Measurements from ENCODE around the gene L3MBTL4.

Gene L3MBTL4

DNA sequence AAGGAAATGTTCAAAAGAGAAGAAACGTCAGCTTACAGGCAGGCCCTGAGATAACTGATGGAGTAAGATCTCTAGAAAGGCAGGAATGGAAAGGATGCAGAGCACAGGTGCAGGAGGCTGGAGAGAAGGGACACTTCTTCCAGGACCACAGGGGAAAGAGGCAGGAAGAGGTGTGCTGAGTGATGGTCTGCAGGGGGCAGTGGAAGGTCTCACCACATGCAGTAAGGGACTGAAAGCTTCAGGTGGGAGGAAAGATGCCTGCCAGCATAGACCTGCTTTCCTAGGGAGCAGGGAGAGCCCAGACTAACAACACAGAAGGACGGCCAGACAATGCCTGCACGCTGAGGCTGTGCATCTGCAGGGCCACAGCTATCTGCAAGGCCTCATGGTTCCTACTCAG, 156.8 kb downstream of the L3MBTL4 start:
- no peak overlapping the region for H3K4me3 ChIP-seq
- H3K27ac ChIP-seq = no peak overlapping the region
- no peak for DNase-seq (ENCODE audit: low spot score)
- TF ChIP-seq, protein P1, sequence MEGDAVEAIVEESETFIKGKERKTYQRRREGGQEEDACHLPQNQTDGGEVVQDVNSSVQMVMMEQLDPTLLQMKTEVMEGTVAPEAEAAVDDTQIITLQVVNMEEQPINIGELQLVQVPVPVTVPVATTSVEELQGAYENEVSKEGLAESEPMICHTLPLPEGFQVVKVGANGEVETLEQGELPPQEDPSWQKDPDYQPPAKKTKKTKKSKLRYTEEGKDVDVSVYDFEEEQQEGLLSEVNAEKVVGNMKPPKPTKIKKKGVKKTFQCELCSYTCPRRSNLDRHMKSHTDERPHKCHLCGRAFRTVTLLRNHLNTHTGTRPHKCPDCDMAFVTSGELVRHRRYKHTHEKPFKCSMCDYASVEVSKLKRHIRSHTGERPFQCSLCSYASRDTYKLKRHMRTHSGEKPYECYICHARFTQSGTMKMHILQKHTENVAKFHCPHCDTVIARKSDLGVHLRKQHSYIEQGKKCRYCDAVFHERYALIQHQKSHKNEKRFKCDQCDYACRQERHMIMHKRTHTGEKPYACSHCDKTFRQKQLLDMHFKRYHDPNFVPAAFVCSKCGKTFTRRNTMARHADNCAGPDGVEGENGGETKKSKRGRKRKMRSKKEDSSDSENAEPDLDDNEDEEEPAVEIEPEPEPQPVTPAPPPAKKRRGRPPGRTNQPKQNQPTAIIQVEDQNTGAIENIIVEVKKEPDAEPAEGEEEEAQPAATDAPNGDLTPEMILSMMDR (IDR thresholded peaks at IDR 0.05) = no peak

DNA sequence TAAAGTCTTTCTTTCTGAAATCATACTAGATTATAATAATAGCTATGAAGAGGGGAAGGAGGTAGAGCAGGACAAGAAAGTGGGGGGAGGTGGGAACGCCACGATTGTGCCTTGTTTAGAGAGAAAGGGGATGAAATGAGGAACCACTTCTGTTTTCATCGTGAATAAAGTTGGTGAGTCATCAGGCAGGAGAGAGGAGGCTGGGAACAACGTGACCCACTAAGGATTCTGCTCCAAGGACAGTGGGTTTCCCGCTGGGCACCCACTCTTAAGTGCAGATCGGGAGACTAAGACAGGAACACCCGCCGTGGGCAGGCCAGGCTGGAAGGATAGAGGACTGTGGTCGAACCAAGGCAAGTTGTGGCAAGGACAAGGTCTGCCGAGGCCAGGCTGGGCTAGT, 158.2 kb downstream of the L3MBTL4 start:
- DNase-seq (ENCODE audit: low spot score) = no peak
- peak overlapping the region; percentile 41 for H3K4me3 ChIP-seq
- TF ChIP-seq, protein P1 (IDR thresholded peaks at IDR 0.05) = no peak
- H3K27ac ChIP-seq = peak overlapping the region in 1 of 2 donors; percentile 65

DNA sequence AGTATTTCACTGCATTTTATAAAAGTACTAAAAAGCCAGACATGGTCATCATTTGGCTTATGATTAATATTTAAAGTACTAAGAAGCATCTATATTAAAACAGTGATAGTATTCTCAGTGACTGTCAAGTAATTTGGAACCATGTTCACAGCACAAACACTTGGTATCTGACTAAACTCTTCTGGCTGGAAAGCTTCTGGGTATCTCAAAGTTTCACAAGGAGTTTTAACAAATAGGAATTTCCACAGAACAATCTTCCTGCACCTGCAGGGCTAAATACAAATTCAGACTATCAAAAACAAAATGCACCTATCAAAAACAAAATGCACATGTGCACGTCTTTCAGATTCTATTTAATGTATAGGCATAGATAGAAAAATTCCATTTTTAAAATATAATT, 158.8 kb downstream of the L3MBTL4 start:
- DNase-seq (ENCODE audit: low spot score) = no peak
- Histone ChIP-seq H3K27ac (no peak overlapping the region), H3K4me3 (no peak overlapping the region)
- TF ChIP-seq, protein P1 (IDR thresholded peaks at IDR 0.05) = no peak

DNA sequence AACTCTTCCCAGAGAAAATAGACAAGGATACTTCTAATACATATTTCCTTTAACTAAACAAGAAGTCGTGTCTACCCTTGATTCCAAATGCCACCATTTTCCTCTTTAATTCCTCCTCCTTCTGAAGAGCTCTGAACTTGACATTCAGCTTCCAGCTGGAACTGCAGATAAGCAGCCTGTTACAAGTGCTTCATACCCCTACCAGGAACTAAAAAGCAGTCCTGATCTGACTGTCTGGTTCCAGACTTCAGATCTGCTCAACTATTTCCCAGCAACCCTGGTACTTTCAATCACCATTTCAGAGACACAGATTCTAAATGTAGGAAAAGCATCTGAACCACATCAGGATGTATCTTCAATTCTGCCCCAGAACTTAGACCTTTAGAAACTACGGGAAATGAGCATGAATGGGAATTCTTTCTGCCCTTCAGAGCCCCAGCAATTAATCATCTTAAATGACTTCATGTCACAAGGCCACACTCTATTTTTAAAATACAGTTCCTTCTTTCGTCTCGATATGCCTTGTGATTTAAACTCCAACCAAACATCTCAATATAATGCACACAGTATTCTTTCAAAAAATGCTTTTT, 159.5 kb downstream of the L3MBTL4 start:
- Histone ChIP-seq H3K4me3 (peak overlapping the region; percentile 41), H3K27ac (peak overlapping the region; percentile 31 to 67)
- DNase-seq (ENCODE audit: low spot score) = no peak
- TF ChIP-seq, protein P1 (IDR thresholded peaks at IDR 0.05) = no peak

DNA sequence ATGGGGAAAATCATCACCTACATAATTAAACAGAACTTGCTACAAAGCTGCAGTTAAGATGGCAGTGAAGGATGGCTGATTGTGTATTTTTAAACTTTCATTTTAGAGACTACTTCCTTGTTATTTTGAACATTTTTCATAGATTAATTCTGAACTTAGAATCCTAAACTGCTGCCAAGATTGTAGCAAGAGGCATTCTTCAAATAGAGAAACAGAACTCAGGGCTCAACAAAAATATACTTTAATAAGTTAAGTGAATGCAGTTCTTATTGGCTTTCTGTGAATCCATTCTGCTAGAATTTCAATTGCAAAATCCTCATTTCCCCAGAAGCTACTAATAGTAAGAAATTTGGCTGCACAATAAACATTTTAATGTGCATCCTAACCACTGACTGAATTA, 160.3 kb downstream of the L3MBTL4 start:
- peak overlapping the region; percentile 31 to 67 for H3K27ac ChIP-seq
- no peak for DNase-seq (ENCODE audit: low spot score)
- H3K4me3 ChIP-seq = peak overlapping the region; percentile 41
- TF ChIP-seq, protein P1 (IDR thresholded peaks at IDR 0.05) = no peak

DNA sequence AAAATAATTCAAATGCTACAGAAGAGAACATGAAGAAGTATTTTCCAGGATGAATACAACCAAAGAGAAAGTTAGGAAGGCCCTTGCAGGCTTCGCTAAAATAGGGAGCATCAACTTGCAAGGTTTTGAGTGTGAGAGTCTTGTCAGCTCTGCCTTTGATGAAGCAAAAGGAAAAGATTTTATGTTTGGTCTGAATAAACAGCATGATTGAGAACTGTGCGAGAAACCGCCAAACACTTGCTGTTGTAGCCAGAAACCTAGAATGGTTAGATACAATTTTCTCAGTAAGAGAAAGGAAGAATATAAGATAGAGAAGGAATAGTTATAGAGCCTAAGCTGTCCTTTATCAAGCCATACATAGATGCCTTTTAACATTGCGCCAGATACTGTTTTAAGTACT, 163.6 kb downstream of the L3MBTL4 start:
- H3K27ac ChIP-seq = no peak overlapping the region
- TF ChIP-seq, protein P1 (IDR thresholded peaks at IDR 0.05) = no peak
- no peak overlapping the region for H3K4me3 ChIP-seq
- no peak for DNase-seq (ENCODE audit: low spot score)

DNA sequence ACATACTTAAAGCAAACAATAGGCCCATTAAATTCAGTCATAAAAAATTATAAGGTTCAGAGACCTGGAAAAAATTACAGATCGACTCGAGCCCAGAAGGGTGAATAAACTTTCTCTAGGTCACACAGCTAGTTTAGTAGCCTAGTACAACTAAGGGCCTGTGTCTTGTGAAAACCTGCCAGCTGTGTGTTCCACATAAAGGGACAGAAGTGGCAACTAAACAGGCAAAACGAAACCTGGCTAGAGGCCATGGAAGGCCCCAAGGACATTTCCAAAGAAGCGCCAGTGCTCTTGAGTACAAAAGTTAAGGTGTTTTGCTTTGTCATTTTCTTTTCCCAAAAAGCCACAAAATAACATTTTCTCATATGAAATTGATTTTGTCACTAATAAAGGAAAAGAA, 164.9 kb downstream of the L3MBTL4 start:
- no peak overlapping the region for H3K27ac ChIP-seq

More for the DNA sequence above, 164.9 kb downstream of the L3MBTL4 start:
- TF ChIP-seq, protein P1 (IDR thresholded peaks at IDR 0.05) = no peak
- no peak overlapping the region for H3K4me3 ChIP-seq
- DNase-seq (ENCODE audit: low spot score) = no peak

Data from coronary artery (tissue), 2 donors.